HAP-1 (cell line): ENCODE data around the gene PEX3.
A peak's percentile ranks its signal among the peaks of the same experiment; 100 is the strongest.

Experiments
- DNase-seq, 2 experiments: peaks; one replicate each; pipeline ENCODE4 v3.0.0-alpha.2; 2016 to 2020; ENCODE audit warnings: low spot score in 2 of 2
- H3K27me3 ChIP-seq: fragments of 250-450 bp; sonication (Bioruptor Pico); 2 replicates; pipeline ENCODE4 v1.5.1; 2020; ENCODE audit warnings: low read depth, mild to moderate bottlenecking, moderate library complexity
- H3K36me3 ChIP-seq: fragments of 250-450 bp; sonication (Bioruptor Pico); replicated peaks from 2 replicates; pipeline ENCODE4 v1.5.1; 2020; ENCODE audit warnings: mild to moderate bottlenecking
- H3K4me1 ChIP-seq: fragments of 250-450 bp; sonication (Bioruptor Pico); 2 replicates; pipeline ENCODE4 v1.5.1; 2020; ENCODE audit warnings: mild to moderate bottlenecking
- H3K4me3 ChIP-seq: fragments of 250-450 bp; sonication (Bioruptor Pico); 2 replicates; pipeline ENCODE4 v1.5.1; 2020; ENCODE audit warnings: mild to moderate bottlenecking, moderate library complexity
- H3K9me3 ChIP-seq: fragments of 250-450 bp; sonication (Bioruptor Pico); 2 replicates; pipeline ENCODE4 v1.5.1; 2020; ENCODE audit warnings: mild to moderate bottlenecking, moderate library complexity
- in situ Hi-C: fragments of 300-500 bp; cut with MboI; formaldehyde crosslinking; loops from 3 replicates; pipeline ENCODE4 v1.14.3; 2020; ENCODE audit warnings: low sequenced_read_pairs, inconsistent platforms, mixed read lengths

Gene PEX3

GRCh38 chr6:143450453-143451371 lies at the start of gene PEX3, which contains the start of gene ADAT2:
Gene PEX3 (plus strand): TSS chr6:143450805. CDS start chr6:143451043, 238 bp downstream.
Gene ADAT2 (minus strand): TSS chr6:143450695. CDS start chr6:143450658, 37 bp downstream.
- Histone ChIP-seq H3K36me3 (peaks cover 3% of the 10 kb centered on the region), H3K4me3 (peak within 1 kb of the TSS; percentile 75), H3K27me3 (no peaks in the 10 kb centered on the region), H3K4me1 (peaks cover 2% of the 10 kb centered on the region), H3K9me3 (no peaks in the 10 kb centered on the region)
- DNase-seq = peak; percentile 92 to 95
- in situ Hi-C loops = no loop called here

GRCh38 chr6:143401068-143401446 lies 49.5 kb upstream of the PEX3 start:
- no peak for DNase-seq
- in situ Hi-C loops = loop anchor here (25.0 kb wide), 1 partner anchor 714 kb away; no protein-coding TSS in a partner anchor
- H3K4me1 ChIP-seq = peaks cover 12% of the 10 kb centered on the region

GRCh38 chr6:143401636-143402370 lies 48.8 kb upstream of the PEX3 start:
- peaks cover 12% of the 10 kb centered on the region for H3K4me1 ChIP-seq
- no peaks in the 10 kb centered on the region for H3K36me3 ChIP-seq
- no peaks in the 10 kb centered on the region for H3K9me3 ChIP-seq
- no peak overlapping the region for H3K4me3 ChIP-seq
- H3K27me3 ChIP-seq = no peaks in the 10 kb centered on the region
- DNase-seq = no peak
- in situ Hi-C loops = loop anchor here (25.0 kb wide), 1 partner anchor 715 kb away; no protein-coding TSS in a partner anchor

More at GRCh38 chr6:143401068-143401446, 49.5 kb upstream of the PEX3 start:
- Histone ChIP-seq H3K9me3 (no peaks in the 10 kb centered on the region), H3K36me3 (no peaks in the 10 kb centered on the region), H3K27me3 (no peaks in the 10 kb centered on the region), H3K4me3 (no peak overlapping the region)

- Histone ChIP-seq H3K36me3 (no peaks in the 10 kb centered on the region), H3K9me3 (no peaks in the 10 kb centered on the region), H3K4me1 (peaks cover 12% of the 10 kb centered on the region), H3K27me3 (no peaks in the 10 kb centered on the region), H3K4me3 (no peak overlapping the region)
- no peak for DNase-seq
- in situ Hi-C loops = loop anchor here (25.0 kb wide), 1 partner anchor 716 kb away; no protein-coding TSS in a partner anchor
Measured at GRCh38 chr6:143402721-143403336, 47.8 kb upstream of the PEX3 start.

GRCh38 chr6:143405373-143406154 lies 45.0 kb upstream of the PEX3 start:
- Histone ChIP-seq H3K4me3 (no peak overlapping the region), H3K27me3 (no peaks in the 10 kb centered on the region), H3K36me3 (no peaks in the 10 kb centered on the region), H3K9me3 (no peaks in the 10 kb centered on the region), H3K4me1 (peaks cover 18% of the 10 kb centered on the region)
- DNase-seq = no peak
- in situ Hi-C loops = loop anchor here (25.0 kb wide), 1 partner anchor 718 kb away; no protein-coding TSS in a partner anchor

GRCh38 chr6:143406673-143407072 lies 43.9 kb upstream of the PEX3 start:
- Histone ChIP-seq H3K4me3 (no peak overlapping the region), H3K9me3 (no peaks in the 10 kb centered on the region), H3K4me1 (peaks cover 25% of the 10 kb centered on the region), H3K27me3 (no peaks in the 10 kb centered on the region), H3K36me3 (no peaks in the 10 kb centered on the region)
- DNase-seq = no peak
- in situ Hi-C loops = loop anchor here (25.0 kb wide), 1 partner anchor 719 kb away; no protein-coding TSS in a partner anchor

GRCh38 chr6:143408151-143408786 lies 42.3 kb upstream of the PEX3 start:
- peaks cover 13% of the 10 kb centered on the region for H3K4me1 ChIP-seq
- no peaks in the 10 kb centered on the region for H3K27me3 ChIP-seq
- no peaks in the 10 kb centered on the region for H3K36me3 ChIP-seq
- no peak for DNase-seq
- in situ Hi-C loops = loop anchor here (25.0 kb wide), 1 partner anchor 721 kb away; no protein-coding TSS in a partner anchor
- no peaks in the 10 kb centered on the region for H3K9me3 ChIP-seq
- H3K4me3 ChIP-seq = no peak overlapping the region

- no peak for DNase-seq
- H3K4me3 ChIP-seq = no peak overlapping the region
- peaks cover 13% of the 10 kb centered on the region for H3K4me1 ChIP-seq
- no peaks in the 10 kb centered on the region for H3K36me3 ChIP-seq
- H3K9me3 ChIP-seq = no peaks in the 10 kb centered on the region
- in situ Hi-C loops = loop anchor here (25.0 kb wide), 1 partner anchor 721 kb away; no protein-coding TSS in a partner anchor
- H3K27me3 ChIP-seq = no peaks in the 10 kb centered on the region
Measured at GRCh38 chr6:143408787-143409162, 41.8 kb upstream of the PEX3 start.

GRCh38 chr6:143410859-143411270 lies 39.7 kb upstream of the PEX3 start:
- Histone ChIP-seq H3K9me3 (no peaks in the 10 kb centered on the region), H3K27me3 (no peaks in the 10 kb centered on the region), H3K4me1 (peaks cover 13% of the 10 kb centered on the region), H3K4me3 (no peak overlapping the region), H3K36me3 (no peaks in the 10 kb centered on the region)
- peak in 1 of 2 experiments; percentile 59 for DNase-seq
- in situ Hi-C loops = loop anchor here (25.0 kb wide), 1 partner anchor 724 kb away; no protein-coding TSS in a partner anchor

- H3K4me3 ChIP-seq = no peak overlapping the region
- peaks cover 13% of the 10 kb centered on the region for H3K4me1 ChIP-seq
- no peak for DNase-seq
- H3K9me3 ChIP-seq = no peaks in the 10 kb centered on the region
- H3K27me3 ChIP-seq = no peaks in the 10 kb centered on the region
- in situ Hi-C loops = loop anchor here (25.0 kb wide), 1 partner anchor 727 kb away; no protein-coding TSS in a partner anchor
- H3K36me3 ChIP-seq = no peaks in the 10 kb centered on the region
Measured at GRCh38 chr6:143414769-143415168, 35.8 kb upstream of the PEX3 start.

GRCh38 chr6:143419526-143419925 lies 31.1 kb upstream of the PEX3 start:
- Histone ChIP-seq H3K36me3 (no peaks in the 10 kb centered on the region), H3K27me3 (no peaks in the 10 kb centered on the region), H3K9me3 (no peaks in the 10 kb centered on the region), H3K4me3 (no peak overlapping the region), H3K4me1 (no peaks in the 10 kb centered on the region)
- in situ Hi-C loops = loop anchor here (25.0 kb wide), 1 partner anchor 732 kb away; no protein-coding TSS in a partner anchor
- DNase-seq = no peak

- Histone ChIP-seq H3K27me3 (no peaks in the 10 kb centered on the region), H3K36me3 (peaks cover 5% of the 10 kb centered on the region), H3K4me3 (no peak overlapping the region), H3K4me1 (no peaks in the 10 kb centered on the region), H3K9me3 (no peaks in the 10 kb centered on the region)
- DNase-seq = no peak
- in situ Hi-C loops = no loop called here
Measured at GRCh38 chr6:143426026-143426425, 24.6 kb upstream of the PEX3 start.
